Stimulated activated naive CD8-positive, alpha-beta T cell treated with anti-CD3 and anti-CD28 coated beads, Interleukin-15, Interleukin-2, amounts not matched to agents 100 U/mL and 50 U/mL, for 24 hours (primary cell): Measurements from ENCODE around the gene PRKN.

Experiments used
- ATAC-seq: fragments of 150-1000 bp; cut with Tn5 transposase; one replicate; pipeline ENCODE4 v1.10.0; 2021
- DNase-seq: peaks from one replicate; pipeline ENCODE4 v3.0.0; 2021

The PRKN gene

DNA sequence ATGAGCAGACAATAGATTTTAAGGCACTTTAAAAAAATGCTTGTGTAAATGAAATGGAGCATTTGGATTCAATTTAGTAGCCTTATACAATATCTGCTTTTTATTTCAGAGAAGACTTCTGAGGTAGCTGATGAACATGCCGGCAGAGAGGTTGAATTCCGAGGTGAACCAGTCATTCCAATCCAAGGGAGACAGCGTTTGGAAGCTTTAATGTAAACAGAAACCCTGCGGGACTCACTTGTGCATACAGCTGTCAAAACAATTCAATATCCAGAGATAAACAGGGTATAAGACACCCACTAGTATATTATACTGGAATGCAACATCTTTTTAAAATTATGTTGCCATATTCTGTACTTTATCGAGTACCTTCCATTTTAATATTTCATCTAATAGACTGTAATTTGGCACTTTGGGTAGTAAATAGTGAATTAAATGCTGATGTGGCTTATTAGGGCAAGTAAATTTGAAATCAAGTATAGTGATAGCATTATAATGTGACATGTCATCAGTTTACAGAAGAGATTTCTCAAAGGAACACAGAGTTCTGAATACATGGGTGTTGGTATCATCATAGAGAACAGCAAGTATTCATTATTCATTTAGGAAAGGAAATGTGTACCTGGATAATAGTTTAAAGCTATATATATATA lies 347.7 kb downstream of the PRKN start:
- ATAC-seq (no peak), DNase-seq (no peak)

GRCh38 chr6:162377735-162378134 lies 349.8 kb downstream of the PRKN start:
- DNase-seq (no peak), ATAC-seq (no peak)

DNA sequence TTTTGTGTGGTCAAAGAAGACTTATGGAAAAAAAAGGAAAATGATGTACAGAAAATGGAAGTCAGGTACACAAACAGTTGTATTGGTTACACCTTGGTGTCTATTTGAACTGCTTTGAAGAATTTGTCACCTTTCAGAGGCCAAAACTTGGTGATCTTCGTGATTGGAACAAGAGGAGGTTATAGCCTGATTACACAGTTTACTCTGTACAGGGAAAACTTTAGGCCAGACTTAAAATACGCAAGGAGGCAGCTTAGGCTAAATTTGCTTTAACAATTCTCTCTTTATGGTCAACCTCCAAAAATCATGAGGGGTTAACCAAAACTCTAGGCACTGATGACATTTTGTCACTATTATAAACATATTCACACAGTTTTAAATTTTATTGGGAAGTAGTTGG lies 353.7 kb downstream of the PRKN start:
- no peak for DNase-seq
- ATAC-seq = no peak

DNA sequence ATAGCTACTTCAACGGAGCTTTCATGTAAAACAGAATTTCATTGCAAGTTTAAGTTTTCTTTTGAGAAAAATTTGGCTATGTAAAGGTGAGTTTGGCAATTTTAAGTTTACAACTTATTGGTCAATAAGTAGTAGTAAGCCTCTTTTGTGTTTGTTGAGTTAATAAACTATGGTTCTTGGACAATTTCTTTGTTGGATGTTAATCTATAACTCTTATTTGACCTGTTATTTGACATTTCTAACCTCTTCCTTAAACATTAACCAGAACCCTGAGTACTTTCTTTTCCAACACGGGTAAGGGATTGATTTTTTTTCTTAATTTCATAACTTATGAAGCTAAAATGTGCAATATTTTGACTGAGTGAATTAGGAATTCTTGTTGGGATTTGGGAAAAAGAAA lies 354.4 kb downstream of the PRKN start:
- ATAC-seq (no peak), DNase-seq (no peak)

- ATAC-seq (no peak), DNase-seq (no peak)
Observed at GRCh38 chr6:162372106-162372505, 355.5 kb downstream of the PRKN start.

DNA sequence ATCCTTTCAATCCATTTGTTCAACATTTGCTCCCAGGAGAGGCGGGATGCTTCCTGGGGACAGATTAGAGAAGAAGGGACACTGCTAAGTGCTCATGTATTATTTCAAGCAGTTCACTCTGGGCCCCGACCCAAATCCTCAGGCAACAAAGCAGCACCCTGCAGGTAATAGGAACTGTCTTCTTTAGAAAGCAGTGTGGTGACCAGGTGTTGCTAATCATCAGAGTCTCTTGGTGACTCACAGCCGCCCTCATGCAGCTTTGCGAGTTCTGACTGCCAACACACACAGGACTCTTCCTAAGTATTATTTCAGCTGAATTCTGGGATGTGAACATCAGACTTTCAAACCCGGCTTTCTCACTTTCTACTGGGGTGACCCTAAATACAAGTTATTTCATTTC lies 356.4 kb downstream of the PRKN start:
- ATAC-seq (no peak), DNase-seq (no peak)

DNA sequence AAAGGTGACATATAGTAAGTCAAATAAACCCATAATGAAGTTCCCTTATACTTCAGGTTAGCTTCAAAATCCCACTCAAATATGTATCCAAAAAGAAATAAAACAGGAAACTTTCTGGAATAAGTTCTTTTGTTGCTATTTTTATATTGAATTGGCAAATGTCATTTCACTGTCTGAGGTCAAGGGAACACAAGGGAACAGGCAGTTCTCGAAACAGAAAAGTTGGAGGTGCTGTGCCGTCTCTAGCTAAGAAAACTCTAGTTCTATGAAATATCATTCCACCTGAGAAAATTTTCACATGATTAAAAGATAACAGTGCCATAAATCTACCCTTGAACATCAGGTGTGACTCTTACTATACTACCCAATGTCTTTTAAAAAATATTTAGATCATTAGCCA lies 358.5 kb downstream of the PRKN start:
- DNase-seq (no peak), ATAC-seq (no peak)

GRCh38 chr6:162364488-162364887 lies 363.1 kb downstream of the PRKN start:
- ATAC-seq (no peak), DNase-seq (no peak)

GRCh38 chr6:162363757-162364156 lies 363.8 kb downstream of the PRKN start:
- ATAC-seq (no peak), DNase-seq (no peak)

DNA sequence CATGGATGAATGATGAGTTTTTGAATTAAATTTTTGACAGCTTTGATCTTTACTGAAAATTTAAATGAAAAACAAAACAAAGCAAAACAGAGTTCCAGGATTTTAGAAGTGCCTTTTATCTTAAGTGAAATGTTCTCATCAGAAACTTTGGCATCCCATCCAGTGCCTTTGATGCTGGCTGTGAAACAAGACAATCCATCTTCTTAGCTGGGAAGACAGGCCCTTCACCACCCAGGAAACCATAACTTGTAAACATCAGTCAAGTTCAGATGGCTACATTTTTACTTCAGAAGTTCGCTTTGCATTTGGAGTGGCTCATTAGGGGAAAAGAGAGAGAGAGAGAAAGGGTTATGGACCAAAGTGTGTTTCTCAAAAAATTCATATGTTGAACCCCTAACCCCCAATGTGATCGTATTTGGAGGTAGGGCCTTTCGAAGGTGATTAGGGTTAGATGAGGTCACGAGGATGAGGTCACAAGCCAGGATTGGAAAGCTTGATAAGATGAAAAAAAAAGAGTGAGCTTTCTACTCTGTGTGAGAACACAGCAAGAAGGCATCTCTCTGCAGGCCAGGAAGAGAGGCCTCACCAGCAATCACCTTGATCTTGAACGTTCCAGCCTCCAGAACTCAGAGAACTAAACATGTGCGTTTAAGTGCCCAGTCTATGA lies 366.5 kb downstream of the PRKN start:
- ATAC-seq = no peak
- no peak for DNase-seq

DNA sequence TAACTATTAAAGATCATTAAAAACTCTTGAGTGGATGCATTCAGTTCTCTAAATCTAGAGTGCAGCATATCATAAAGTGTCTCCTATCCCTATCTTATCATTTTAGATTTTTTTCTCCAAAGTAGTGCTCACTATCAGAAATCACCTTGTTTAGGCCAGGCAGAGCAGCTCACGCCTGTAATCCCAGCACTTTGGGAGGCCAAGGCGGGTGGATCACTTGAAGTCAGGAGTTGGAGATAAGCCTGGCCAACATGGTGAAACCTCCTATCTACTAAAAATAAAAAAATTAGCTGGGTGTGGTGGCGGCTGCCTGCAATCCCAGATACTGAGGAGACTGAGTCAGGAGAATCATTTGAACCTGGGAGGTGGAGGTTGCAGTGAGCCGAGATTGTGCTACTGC lies 368.9 kb downstream of the PRKN start:
- no peak for ATAC-seq

DNA sequence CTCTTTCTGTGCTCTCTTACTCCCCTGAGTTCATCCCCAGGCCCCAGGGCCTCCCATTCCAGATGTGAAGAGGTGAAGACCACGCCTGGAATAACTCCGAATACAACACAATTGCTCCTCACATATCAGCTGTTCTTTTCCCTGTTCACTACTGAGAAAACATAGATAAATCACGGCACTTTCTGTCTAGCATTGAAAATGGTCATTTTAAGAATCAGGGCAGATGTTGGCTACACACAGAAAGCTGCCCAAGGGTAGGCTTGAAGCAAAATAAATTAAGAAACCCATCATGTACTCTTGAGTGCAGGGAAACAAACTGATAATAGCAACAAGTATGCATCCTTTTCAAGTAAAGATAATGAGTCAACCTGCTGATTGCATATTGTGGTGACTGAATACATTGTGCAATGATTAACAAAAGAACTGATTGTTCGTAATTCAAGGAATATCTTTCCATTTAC lies 382.5 kb downstream of the PRKN start:
- no peak for DNase-seq
- ATAC-seq = no peak

More for the DNA sequence above, 368.9 kb downstream of the PRKN start:
- no peak for DNase-seq

DNA sequence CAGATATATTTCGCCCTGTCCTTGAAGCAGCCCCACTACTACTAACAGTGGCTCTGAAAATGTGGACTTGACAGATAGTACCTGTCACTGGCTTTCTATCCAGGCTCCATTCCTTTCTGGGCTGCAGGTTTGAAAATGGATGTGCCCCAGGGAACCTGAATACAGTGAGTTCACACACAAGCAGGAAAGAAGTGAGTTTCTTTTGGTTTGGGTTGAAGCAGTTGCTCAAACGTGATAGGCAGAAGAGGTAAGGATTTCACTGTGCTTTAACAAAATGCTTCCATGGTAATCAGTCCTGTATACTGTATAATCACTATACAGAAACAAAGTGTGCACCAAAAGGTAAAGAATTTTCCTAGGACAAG lies 382.9 kb downstream of the PRKN start:
- no peak for ATAC-seq

DNA sequence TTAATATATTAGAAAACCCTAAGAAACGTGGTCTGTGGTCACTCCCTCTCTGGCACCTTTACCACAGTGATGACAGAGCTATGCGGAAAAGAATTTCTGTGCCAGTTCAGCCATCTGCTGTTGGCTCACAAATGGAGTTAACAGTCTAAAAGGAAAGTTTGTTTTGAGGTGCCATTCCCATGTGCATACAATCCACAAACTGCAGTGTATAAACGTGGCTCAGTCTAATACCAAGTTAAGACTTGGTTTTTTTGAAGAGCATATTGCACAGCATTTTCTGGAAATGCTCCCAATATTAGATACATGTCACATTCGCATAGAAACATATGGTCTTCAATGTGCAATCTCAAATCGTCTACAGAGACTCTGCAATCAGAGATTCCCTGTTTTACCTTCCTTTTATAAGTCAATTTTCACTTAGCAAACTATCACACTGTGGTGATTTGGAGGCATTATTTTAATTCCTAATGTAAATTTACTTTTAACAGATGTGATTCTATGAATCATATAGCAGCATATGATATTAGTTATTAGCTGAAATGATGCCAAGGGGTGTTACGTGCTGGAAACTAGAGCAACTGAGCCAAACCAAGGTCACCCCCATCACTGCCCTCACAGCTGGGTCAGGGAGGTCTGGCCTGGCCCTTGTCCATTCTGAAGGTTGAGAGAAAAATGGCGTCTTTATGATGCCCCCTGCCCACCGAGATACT lies 383.5 kb downstream of the PRKN start:
- DNase-seq = no peak
- ATAC-seq = no peak

More for the DNA sequence above, 382.9 kb downstream of the PRKN start:
- no peak for DNase-seq

- no peak for ATAC-seq
- no peak for DNase-seq
Observed at GRCh38 chr6:162343198-162343935, 384.2 kb downstream of the PRKN start.

GRCh38 chr6:162337412-162337811 lies 390.2 kb downstream of the PRKN start:
- DNase-seq (no peak), ATAC-seq (no peak)

- ATAC-seq = no peak
- DNase-seq = no peak
Observed at GRCh38 chr6:162336359-162336758, 391.2 kb downstream of the PRKN start.

- DNase-seq (no peak), ATAC-seq (no peak)
Observed at GRCh38 chr6:162332365-162332764, 395.2 kb downstream of the PRKN start.

GRCh38 chr6:162331911-162332310 lies 395.7 kb downstream of the PRKN start:
- no peak for DNase-seq
- no peak for ATAC-seq

DNA sequence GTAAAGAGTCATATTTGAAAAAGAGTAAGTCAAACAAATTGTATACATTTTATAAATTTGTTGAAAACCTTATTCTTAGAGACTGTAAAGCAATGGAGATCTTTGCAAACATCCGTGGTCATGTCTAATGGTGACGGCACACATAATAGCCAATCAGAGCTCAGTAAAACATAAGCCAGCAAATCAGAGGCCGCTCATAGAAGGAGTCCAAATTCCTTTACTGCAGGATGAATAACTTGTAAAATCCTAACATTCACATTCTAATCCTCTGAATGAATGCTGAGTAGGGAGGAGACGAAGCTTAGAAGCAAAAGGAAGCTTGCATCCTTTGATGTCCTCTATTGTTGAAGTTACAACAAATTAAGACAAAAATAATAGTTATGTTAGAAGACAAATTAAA lies 401.7 kb downstream of the PRKN start:
- ATAC-seq = no peak
- DNase-seq = no peak

DNA sequence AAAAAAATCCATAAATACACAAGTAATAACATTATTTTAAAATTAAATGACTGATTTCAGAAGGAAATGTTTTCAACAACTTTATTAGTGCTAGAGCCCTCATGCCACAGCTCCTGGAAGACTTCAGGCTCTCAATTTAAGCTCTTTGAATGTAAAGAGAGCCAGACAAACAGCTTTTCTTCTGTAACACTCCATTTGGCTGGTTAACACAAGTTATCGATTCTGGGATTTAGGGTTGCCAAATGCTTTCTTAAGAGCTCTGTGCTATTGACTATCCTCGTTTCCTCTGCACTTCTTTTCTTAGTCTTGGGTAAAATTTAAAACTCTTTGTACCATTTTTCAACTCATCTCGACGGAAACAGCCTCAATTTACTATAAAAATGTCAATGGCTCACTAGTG lies 402.5 kb downstream of the PRKN start:
- DNase-seq (no peak), ATAC-seq (no peak)

- ATAC-seq (no peak), DNase-seq (no peak)
Observed at GRCh38 chr6:162315291-162315690, 412.3 kb downstream of the PRKN start.
